HG02642 (cell line): ENCODE results near the gene PCP4.

Source experiments
- ATAC-seq: cut with Tn5 transposase; IDR thresholded peaks from one replicate; pipeline ENCODE4 v1.9.1; 2021; ENCODE audit warnings: mild to moderate bottlenecking; ENCODE audit not compliant: unreplicated experiment, poor library complexity

The PCP4 gene

GRCh38 chr21:39913706-39914305, 46.6 kb downstream of the PCP4 start:
- ATAC-seq = no peak

- no peak for ATAC-seq
Measured at GRCh38 chr21:39915881-39916280, 48.6 kb downstream of the PCP4 start.

DNA sequence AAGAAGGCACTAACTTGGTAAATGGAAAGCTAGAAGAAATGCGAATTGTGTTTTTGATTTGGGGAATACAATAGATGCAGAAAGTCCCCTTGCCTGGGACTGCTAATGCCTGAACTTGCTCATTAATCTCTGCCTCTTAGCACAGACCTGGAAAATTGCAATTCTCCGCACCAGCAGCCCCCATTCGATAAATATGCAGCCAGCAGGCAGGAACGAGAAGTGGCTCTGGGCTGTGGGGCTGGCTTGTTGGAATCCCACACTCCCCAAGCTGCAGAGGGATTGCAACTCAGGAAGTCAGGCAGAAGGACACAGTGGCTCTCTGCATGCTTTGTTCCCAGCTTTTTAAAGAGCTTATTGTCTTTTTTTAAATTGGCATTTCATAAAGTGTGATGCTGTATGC, 51.3 kb downstream of the PCP4 start:
- no peak for ATAC-seq

DNA sequence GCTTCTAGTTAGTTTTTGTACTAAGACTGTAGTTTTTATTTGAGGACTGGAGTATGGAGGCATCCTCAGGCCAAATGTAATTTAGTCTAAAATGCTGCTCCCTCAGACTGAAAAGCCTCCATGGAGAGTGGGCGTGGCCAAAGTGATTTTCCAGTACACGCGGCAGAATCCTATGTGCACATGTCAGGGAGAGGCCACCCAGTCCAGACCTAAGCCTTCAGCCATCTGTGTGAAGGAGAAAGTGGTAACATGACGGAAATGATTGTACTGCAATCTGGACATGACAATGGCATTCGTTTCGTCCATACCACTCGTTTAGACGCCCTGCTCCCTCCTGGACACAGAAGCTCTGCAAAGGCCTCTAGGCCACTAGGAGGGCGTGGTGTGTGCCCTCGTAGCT, 56.2 kb downstream of the PCP4 start:
- ATAC-seq = no peak

DNA sequence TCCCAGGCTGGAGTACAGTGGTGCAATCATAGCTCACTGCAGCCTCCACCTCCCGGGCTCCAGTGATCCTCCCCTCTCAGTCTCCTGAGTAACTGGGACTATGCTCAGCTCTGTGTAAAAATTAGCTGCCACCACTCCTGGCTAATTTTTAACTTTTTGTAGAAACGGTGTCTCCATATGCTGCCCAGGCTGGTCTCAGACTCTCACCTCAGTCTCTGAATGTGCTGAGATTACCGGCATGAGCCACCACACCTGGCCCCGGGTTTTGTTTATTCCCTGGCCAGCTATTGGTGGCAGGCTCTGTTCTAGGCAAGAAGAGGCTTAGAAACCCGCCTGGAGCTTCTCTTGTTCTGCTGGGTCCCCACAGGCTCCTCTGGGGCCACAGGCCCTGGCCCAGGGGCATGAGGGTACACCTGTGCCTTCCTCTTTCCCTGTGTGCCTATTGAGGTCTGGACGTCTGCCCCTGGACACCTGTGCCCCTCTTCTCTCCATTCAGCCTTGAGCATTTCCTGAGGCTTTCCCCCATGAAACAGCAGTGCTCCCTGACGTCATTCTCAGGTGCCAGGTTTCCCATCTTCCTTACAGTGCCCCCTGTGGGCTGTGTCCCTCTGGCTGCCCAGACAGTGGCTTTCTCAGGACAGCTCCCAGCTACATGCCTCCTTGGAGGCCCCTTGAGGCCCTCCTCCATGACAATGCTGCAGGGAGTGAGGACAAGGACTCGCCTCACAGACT, 57.5 kb downstream of the PCP4 start:
- no peak for ATAC-seq

DNA sequence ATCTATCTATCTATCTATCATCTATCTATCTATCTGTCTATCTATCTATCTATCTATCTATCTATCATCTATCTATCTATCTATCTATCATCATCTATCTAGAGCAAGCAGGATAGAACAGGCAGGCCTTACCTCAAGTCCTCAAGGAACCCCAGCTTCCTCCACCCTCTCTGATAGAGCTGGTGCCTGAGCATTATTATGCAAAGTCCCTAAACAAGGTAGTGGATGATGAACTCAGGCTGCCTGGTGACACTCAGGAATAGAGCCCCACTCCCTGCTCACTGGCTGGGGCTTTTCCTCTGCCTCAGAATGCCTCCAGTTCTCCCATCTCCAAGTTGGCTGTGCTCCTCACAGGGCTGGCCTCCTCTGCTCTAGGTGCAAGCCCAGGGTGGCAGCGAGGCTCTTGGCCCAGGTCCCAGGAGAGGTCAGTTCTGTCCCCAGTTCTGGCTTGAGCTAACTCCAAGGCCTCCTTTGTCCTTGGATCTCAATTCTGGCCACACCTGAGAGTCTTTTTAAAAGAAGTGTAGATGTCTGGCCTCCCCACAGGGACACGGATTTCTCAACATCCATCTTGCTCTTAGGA, 60.2 kb downstream of the PCP4 start:
- ATAC-seq = no peak

DNA sequence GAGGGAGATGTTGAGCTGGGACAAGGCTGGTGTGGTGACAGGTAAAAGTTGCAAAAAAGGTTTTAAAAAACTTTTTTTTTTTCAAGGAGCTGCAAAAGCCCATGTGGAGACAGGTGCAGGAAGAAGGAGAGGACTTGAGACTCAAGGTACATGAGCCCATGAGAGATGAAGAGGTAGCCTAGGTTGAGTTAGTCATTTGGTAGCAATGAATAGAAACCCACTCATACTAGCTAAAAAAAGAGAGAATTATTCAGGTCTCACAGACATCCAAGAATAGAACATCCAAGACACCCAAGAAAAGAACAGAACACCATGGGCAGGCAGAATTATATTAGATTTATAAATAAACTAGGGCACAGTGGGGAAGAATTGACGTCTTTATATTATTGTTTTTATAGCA, 65.1 kb downstream of the PCP4 start:
- ATAC-seq = no peak

DNA sequence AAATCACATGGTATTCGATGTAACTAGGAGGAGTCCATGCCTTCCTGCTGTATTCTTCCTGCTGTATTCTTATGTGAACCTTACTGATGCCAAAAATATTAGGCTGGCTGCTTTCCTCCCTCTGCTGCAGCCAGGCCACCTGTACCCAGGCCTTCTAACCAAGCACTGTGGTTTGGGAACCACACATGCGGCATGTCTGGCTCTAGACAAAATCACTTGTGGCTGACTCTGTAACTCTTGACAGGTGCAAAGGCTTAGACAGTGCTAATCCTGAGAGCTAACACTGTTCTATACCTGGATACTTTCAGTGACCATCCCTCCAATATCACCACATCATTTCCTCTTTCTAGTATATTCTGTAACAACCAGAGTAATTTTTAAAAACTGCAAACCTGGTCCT, 67.7 kb downstream of the PCP4 start:
- ATAC-seq = no peak

DNA sequence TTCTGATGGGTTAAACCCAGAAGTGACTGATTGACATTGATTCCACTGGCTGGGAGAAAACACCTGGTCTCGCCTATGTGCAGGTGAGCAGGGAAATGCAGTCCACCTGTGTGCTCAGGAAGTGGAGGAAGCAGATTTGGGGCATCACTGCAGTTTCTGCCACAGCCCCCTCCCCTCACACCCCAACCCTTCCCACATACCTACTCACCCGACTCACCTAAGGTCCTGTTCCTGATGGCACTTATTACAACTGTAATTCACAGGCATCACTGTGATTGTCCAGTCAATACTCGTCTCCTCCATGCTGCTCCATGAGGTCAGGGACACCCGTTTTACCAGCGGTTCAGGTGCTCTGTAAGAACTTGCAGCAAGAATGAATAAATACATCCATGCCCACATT, 68.5 kb downstream of the PCP4 start:
- ATAC-seq = no peak

- no peak for ATAC-seq
Measured at GRCh38 chr21:39938086-39938625, 70.9 kb downstream of the PCP4 start.

DNA sequence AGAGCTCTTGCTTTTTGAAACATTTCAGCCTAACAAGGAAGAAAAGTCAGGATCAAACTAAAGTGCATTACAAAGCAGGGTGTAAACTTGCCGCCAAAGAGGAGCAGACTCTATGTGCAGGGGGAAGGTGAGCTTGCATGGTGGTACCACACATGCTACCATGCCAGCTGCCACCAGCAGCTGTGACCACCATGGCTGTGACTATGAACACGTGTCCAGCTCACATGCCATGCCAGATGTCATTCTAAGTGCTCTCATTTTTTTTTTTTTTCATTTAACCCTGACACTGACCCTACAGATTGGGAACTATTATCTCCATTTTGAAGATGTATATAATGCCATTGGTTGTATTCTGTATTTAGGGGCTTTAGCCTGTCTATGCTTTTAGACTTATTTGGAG, 79.0 kb downstream of the PCP4 start:
- ATAC-seq = no peak

DNA sequence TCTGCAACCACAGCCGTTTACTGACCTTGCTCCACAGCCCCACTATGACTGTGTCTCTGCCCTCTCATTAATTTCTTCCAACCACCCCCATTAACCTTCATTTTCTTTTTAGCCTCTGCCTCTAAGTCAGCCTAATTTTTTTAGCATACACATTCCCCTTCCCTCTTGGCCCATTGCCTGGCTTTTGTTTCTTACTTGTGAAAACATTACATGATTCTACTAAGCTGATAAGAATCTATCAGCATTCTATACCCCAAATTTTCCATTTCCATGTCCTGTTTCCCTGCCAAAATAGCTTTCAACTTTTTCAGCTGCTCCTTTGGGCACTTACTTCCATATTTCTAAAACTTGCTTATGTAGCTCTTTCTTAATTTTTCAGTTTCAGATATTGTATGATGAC, 79.8 kb downstream of the PCP4 start:
- ATAC-seq = no peak

- no peak for ATAC-seq
Measured at GRCh38 chr21:39951183-39952101, 84.2 kb downstream of the PCP4 start.

- no peak for ATAC-seq
Measured at GRCh38 chr21:39952265-39952664, 85.0 kb downstream of the PCP4 start.

DNA sequence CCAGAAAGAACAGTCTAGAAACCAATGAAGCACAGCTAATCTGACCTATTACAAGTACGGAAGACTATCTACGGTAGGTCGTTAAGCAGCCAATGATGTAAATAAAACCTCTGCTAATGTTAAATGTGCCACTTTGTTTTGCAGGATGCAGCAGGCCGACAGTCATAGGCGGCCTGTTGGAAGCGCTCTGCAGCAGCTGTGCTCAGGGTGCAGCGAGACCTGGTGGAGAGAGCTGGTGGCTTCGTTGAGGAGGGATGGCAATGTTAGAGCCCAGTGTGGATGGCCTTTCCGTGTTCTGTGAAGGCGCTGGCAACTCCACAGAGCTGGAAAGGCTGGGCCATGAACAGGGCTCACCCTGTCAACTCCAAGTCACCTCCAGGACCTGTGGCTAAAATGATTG, 87.3 kb downstream of the PCP4 start:
- ATAC-seq = no peak

DNA sequence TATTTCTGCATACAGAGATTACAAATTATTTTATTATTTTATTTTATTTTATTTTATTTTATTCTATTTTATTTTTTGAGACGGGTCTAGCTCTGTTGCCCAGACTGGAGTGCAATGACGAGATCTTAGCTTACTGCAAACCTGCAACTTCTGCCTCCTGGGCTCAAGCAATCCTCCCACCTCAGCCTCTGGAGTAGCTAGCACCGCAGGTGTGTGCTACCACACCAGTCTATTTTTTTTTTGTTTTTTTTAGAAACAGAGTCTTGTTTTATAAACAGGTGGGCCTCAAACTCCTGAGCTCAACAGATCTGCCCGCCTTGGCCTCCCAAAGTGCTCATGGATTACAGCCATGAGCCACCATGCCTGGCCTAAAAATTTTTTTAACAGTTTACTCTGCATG, 88.1 kb downstream of the PCP4 start:
- ATAC-seq = no peak

DNA sequence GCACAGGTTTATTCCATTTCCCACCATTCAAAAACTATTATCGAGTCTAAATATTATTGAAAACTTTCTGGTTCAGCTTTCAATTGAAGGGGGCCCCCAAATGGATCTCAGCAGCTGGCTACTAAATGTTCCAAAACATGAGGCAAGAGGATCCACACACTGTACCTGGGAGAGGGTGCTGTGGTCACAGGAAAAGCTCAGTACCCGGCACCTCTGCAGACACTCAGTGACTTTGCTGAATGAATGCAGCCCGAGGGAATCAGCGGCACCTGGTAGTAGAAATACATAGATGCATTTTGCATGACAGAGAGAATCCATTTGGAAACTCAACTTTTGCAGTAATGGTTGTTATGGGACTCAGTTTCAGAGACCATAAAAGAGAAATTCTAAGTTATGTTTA, 89.3 kb downstream of the PCP4 start:
- ATAC-seq = no peak

DNA sequence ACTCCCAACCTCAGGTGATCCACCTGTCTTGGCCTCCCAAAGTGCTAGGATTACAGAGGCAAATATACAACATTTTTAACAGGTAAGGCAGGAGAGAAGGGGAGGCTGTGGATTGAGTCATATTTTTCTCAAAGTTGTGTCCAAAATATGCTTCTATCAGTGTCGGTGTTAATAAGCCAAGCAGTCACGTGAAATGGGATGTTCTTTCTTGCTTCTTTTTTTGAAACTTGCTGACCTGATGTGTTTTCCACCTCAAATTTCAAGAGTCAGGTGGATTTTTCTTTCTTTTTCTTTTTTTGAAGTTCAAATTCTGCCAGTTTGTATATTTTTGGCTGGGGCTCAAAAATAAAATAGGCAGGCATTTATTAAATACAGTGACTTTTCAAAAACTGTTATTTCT, 91.5 kb downstream of the PCP4 start:
- ATAC-seq = no peak

GRCh38 chr21:39961251-39961650, 94.0 kb downstream of the PCP4 start:
- ATAC-seq = no peak

GRCh38 chr21:39965026-39965425, 97.8 kb downstream of the PCP4 start:
- ATAC-seq = no peak

- ATAC-seq = no peak
Measured at GRCh38 chr21:39966786-39967185, 99.5 kb downstream of the PCP4 start.
